GM12878 (cell line): ENCODE data around the gene IL1RAP. TPM values are rescaled to one million over a fixed set of nuclear protein-coding genes. Genes with fewer than 3 reads are reported as not detected.

Experiments used
- ATAC-seq: fragments of 200-7000 bp; cut with Tn5 transposase; 3 replicates; pipeline ENCODE4 v1.9.1; 2020; ENCODE audit warnings: mild to moderate bottlenecking, moderate library complexity
- BruUV-seq: library from RNA; stranded (reverse); fragments of 400-500 nt; replicated peaks from 2 replicates; lab custom pipeline; 2021; lab: Mats Ljungman, UMichigan
- CTCF ChIA-PET: fragments of 300-600 bp; sonication (Branson Sonifier 250); formaldehyde crosslinking; extraction: SDS; loops from one replicate; lab custom pipeline; 2021; ENCODE audit warnings: inconsistent platforms; lab: Yijun Ruan, JAX
- POLR2A ChIA-PET: fragments of 350-600 bp; formaldehyde crosslinking; extraction: SDS; loops from one replicate; lab custom pipeline; 2021; ENCODE audit warnings: inconsistent platforms; lab: Charles Lee
- RAD21 ChIA-PET: fragments of 300-600 bp; sonication (Branson Sonifier 250); formaldehyde crosslinking; loops from one replicate; lab custom pipeline; 2023; ENCODE audit warnings: antibody characterized with exemption; ENCODE audit not compliant: unreplicated experiment; lab: Charles Lee
- SMC1A ChIA-PET: fragments of 300-600 bp; sonication (Branson Sonifier 250); formaldehyde crosslinking; loops from one replicate; lab custom pipeline; 2023; ENCODE audit not compliant: unreplicated experiment, uncharacterized antibody; lab: Charles Lee
- DNase-seq: peaks from one replicate; pipeline ENCODE4 v3.0.0-alpha.2; 2011; ENCODE audit warnings: low read depth, low spot score
- FAIRE-seq: peaks from 3 replicates; lab custom pipeline; 2011; peaks lifted over from hg19 to GRCh38; lab: Jason Lieb, UNC
- H2AFZ ChIP-seq: 2 replicates; pipeline ENCODE4 v1.6.0; 2011; ENCODE audit warnings: low read depth, low read length, control low read depth; ENCODE audit not compliant: control insufficient read depth
- H3K27ac ChIP-seq: 2 replicates; pipeline ENCODE4 v1.5.1; 2011; ENCODE audit warnings: control low read depth; ENCODE audit not compliant: control insufficient read depth, insufficient read depth
- H3K27me3 ChIP-seq, 2 experiments: replicated peaks in 1 of 2; 2 replicates each; pipeline versions ENCODE4 v1.6.0 to v1.6.1; 2011; ENCODE audit warnings: low read length in 1 of 2; ENCODE audit not compliant: control insufficient read depth in 2 of 2, insufficient read depth in 2 of 2
- H3K36me3 ChIP-seq, 2 experiments: 2 replicates each; pipeline ENCODE4 v1.5.1; 2011; ENCODE audit warnings: low read length in 1 of 2; ENCODE audit not compliant: control insufficient read depth in 2 of 2, insufficient read depth in 2 of 2
- H3K4me1 ChIP-seq: 2 replicates; pipeline ENCODE4 v1.6.1; 2011; ENCODE audit warnings: mild to moderate bottlenecking, low read length, moderate library complexity, mixed read lengths; ENCODE audit not compliant: control insufficient read depth, insufficient read depth
- H3K4me2 ChIP-seq: 2 replicates; pipeline ENCODE4 v1.6.0; 2011; ENCODE audit warnings: control low read depth; ENCODE audit not compliant: control insufficient read depth, insufficient read depth
- H3K4me3 ChIP-seq: fragments of 200-600 bp; sonication (generic); 2 replicates; pipeline ENCODE4 v1.5.1; 2016
- H3K79me2 ChIP-seq: 2 replicates; pipeline ENCODE4 v1.6.0; 2011; ENCODE audit warnings: low read length; ENCODE audit not compliant: control insufficient read depth, insufficient read depth
- H3K9ac ChIP-seq: 2 replicates; pipeline ENCODE4 v1.8.0; 2011; ENCODE audit warnings: low read length, control low read depth, mixed read lengths; ENCODE audit not compliant: control insufficient read depth, insufficient read depth
- H3K9me3 ChIP-seq: replicated peaks from 3 replicates; pipeline ENCODE4 v1.5.1; 2011; ENCODE audit warnings: mild to moderate bottlenecking, low read length; ENCODE audit not compliant: control insufficient read depth, insufficient read depth
- H4K20me1 ChIP-seq: 2 replicates; pipeline ENCODE4 v1.6.0; 2011; ENCODE audit not compliant: control insufficient read depth, insufficient read depth
- CHD4 ChIP-seq: fragments of 200-600 bp; sonication (generic); IDR thresholded peaks from 2 replicates; pipeline ENCODE4 v1.6.1; 2016; ENCODE audit warnings: mild to moderate bottlenecking
- CUX1 ChIP-seq: IDR thresholded peaks from 2 replicates; pipeline ENCODE4 v1.6.1; 2012; ENCODE audit warnings: improper control_type of control experiment, low read depth, low read length; ENCODE audit not compliant: insufficient replicate concordance
- EED ChIP-seq: sonication (generic); IDR thresholded peaks from 2 replicates; pipeline ENCODE4 v1.6.1; 2016; ENCODE audit warnings: antibody characterized with exemption, low read depth
- GABPA ChIP-seq: IDR thresholded peaks from 2 replicates; pipeline ENCODE4 v1.6.1; 2014; ENCODE audit warnings: antibody characterized with exemption, low read depth, mild to moderate bottlenecking, inconsistent platforms
- JUND ChIP-seq: IDR thresholded peaks from 2 replicates; pipeline ENCODE4 v1.6.1; 2012; ENCODE audit warnings: low read depth, mild to moderate bottlenecking, low read length, improper control_type of control experiment, moderate library complexity
- NBN ChIP-seq: fragments of 450-650 bp; IDR thresholded peaks from 2 replicates; pipeline ENCODE4 v1.6.1; 2016
- NR2F1 ChIP-seq: fragments of 450-650 bp; conservative IDR thresholded peaks from 2 replicates; pipeline ENCODE4 v1.6.1; 2017; ENCODE audit warnings: mild to moderate bottlenecking
- NRF1 ChIP-seq: conservative IDR thresholded peaks from 2 replicates; pipeline ENCODE4 v1.6.1; 2011; ENCODE audit warnings: mild to moderate bottlenecking, low read depth, low read length, improper control_type of control experiment
- RELA ChIP-seq: fragments of 450-650 bp; IDR thresholded peaks from 2 replicates; pipeline ENCODE4 v1.8.0; 2014; ENCODE audit warnings: borderline replicate concordance; ENCODE audit not compliant: partially characterized antibody
- RUNX3 ChIP-seq: IDR thresholded peaks from 2 replicates; pipeline ENCODE4 v1.6.1; 2012; ENCODE audit warnings: low read length, inconsistent platforms
- SIN3A ChIP-seq: IDR thresholded peaks from 2 replicates; pipeline ENCODE4 v1.6.1; 2012; ENCODE audit warnings: low read depth, low read length, improper control_type of control experiment
- USF2 ChIP-seq: IDR thresholded peaks from 2 replicates; pipeline ENCODE4 v1.6.1; 2011; ENCODE audit warnings: low read depth, low read length, improper control_type of control experiment, borderline replicate concordance
- YBX1 ChIP-seq: fragments of 450-650 bp; IDR thresholded peaks from 2 replicates; pipeline ENCODE4 v1.6.1; 2016; ENCODE audit warnings: antibody characterized with exemption
- ZBTB40 ChIP-seq: fragments of 450-650 bp; IDR thresholded peaks from 2 replicates; pipeline ENCODE4 v1.6.1; 2016; ENCODE audit warnings: mild to moderate bottlenecking, moderate library complexity, borderline replicate concordance
- ZZZ3 ChIP-seq: IDR thresholded peaks from 2 replicates; pipeline ENCODE4 v1.6.1; 2011; ENCODE audit warnings: low read depth; ENCODE audit not compliant: control insufficient read depth, insufficient read length
- WGBS: methylation state at CpG from one replicate; pipeline ENCODE4 v1.1.6; 2016; ENCODE audit warnings: low lambda C conversion rate; ENCODE audit not compliant: insufficient replicate concordance, insufficient coverage; ENCODE audit errors: missing lambda C conversion rate; 5-methylcytosine and 5-hydroxymethylcytosine counted together
- in situ Hi-C: fragments of 300-500 bp; cut with MboI; formaldehyde crosslinking; loops from 9 replicates; pipeline ENCODE4 v1.14.3; 2018; ENCODE audit warnings: mixed read lengths
- intact Hi-C: fragments of 100-400 bp; cut with micrococcal nuclease; formaldehyde crosslinking; loops from one replicate; pipeline ENCODE4 v1.14.2; 2022; ENCODE audit not compliant: unreplicated experiment
- polyA plus RNA-seq, 11 experiments: library from polyadenylated mRNA; depleted of rRNA in 4 of 11; unstranded in 6 of 11; stranded (reverse) in 5 of 11; fragments of >200 nt; fragmentation: Nextera tagmentation in 4 of 11; fragmentation: Illumina TruSeq in 1 of 11; extraction: Ambion mirVana in 4 of 11; extraction: Trizol in 1 of 11; gene quantifications; 1 replicate in 1 of 11; 2 replicates in 10 of 11; pipeline versions ENCODE4 v1.2.1 to v1.2.3, GENCODE V29; 2011 to 2016; ENCODE audit warnings: inconsistent platforms in 2 of 11, missing spikeins in 2 of 11, low read depth in 1 of 11
- total RNA-seq, 4 experiments: library from RNA; depleted of rRNA in 3 of 4; stranded (reverse); fragments of >200 nt in 3 of 4; fragmentation: Illumina TruSeq in 1 of 4; extraction: Trizol in 1 of 4; gene quantifications; 2 replicates each; pipeline versions ENCODE4 v1.2.1 to v1.2.3, GENCODE V29; 2013 to 2021

The IL1RAP gene
- total and polyA plus RNA-seq, 10 of the 15 experiments (the other 5 are each of a cell fraction or from before 2014, with no cell fraction given): 0.17 to 1.0 (median 0.44) TPM; not detected in 1

GRCh38 chr3:190593075-190593474 is 79.2 kb downstream of the IL1RAP start:
- ChIA-PET POLR2A (no interaction called here), CTCF (no interaction called here), RAD21 (no interaction called here), SMC1A (no interaction called here)
- H3K4me2 ChIP-seq: no peak overlapping the region
- FAIRE-seq (no peak), DNase-seq (no peak), ATAC-seq (no peak)
- no peaks in the 10 kb centered on the region for H3K36me3 ChIP-seq
- intact Hi-C loops: no loop called here
- H4K20me1 ChIP-seq: no peaks in the 10 kb centered on the region
- TF ChIP-seq RELA (no peak), ZZZ3 (no peak), YBX1 (no peak), NBN (no peak), NRF1 (no peak), USF2 (no peak), RUNX3 (no peak), GABPA (no peak), NR2F1 (no peak), SIN3A (no peak), EED (no peak), CHD4 (no peak), JUND (no peak), ZBTB40 (no peak), CUX1 (no peak)
- 9% methylated on average over 2 of the region's 2 CpGs for WGBS
- no peak overlapping the region for H3K4me3 ChIP-seq
- H3K79me2 ChIP-seq: no peaks in the 10 kb centered on the region
- no peaks in the 10 kb centered on the region for H3K27me3 ChIP-seq
- no peaks in the 10 kb centered on the region for H3K9me3 ChIP-seq
- H3K4me1 ChIP-seq: no peaks in the 10 kb centered on the region
- no TSS peak for BruUV-seq
- no peak overlapping the region for H3K9ac ChIP-seq
- in situ Hi-C loops: no loop called here
- no peak overlapping the region for H2AFZ ChIP-seq
- H3K27ac ChIP-seq: no peak overlapping the region
